DOHH2 (cell line): ENCODE measurements around the gene CCDC8.

Experiments used
- H3F3A ChIP-seq: fragments of 200-600 bp; sonication (generic), shearing (Covaris generic); 2 replicates; pipeline ENCODE4 v1.6.0; 2016; ENCODE audit warnings: antibody characterized with exemption, mild to moderate bottlenecking; ENCODE audit not compliant: control insufficient read depth, insufficient read depth
- H3K27ac ChIP-seq: fragments of 200-600 bp; sonication (generic); 2 replicates; pipeline ENCODE4 v1.5.1; 2014; ENCODE audit warnings: low read depth, mild to moderate bottlenecking, low read length, moderate library complexity
- H3K27me3 ChIP-seq: fragments of 200-600 bp; sonication (generic); 2 replicates; pipeline ENCODE4 v1.6.1; 2014; ENCODE audit warnings: mild to moderate bottlenecking, low read length, mixed read lengths; ENCODE audit not compliant: control insufficient read depth
- H3K36me3 ChIP-seq: fragments of 200-600 bp; sonication (generic); 2 replicates; pipeline ENCODE4 v1.6.1; 2014; ENCODE audit warnings: mild to moderate bottlenecking, low read length, moderate library complexity, mixed read lengths; ENCODE audit not compliant: control insufficient read depth
- H3K4me1 ChIP-seq: fragments of 200-600 bp; sonication (generic); 2 replicates; pipeline ENCODE4 v1.6.1; 2014; ENCODE audit warnings: mild to moderate bottlenecking, low read length, mixed read lengths; ENCODE audit not compliant: control insufficient read depth
- H3K4me2 ChIP-seq: fragments of 200-600 bp; sonication (generic); 2 replicates; pipeline ENCODE4 v1.6.0; 2014; ENCODE audit warnings: mild to moderate bottlenecking, low read length, moderate library complexity
- H3K4me3 ChIP-seq: fragments of 200-600 bp; sonication (generic); 2 replicates; pipeline ENCODE4 v1.5.1; 2014; ENCODE audit warnings: mild to moderate bottlenecking, low read length, mixed read lengths
- H3K79me2 ChIP-seq: fragments of 200-600 bp; sonication (generic); 2 replicates; pipeline ENCODE4 v1.6.1; 2014; ENCODE audit warnings: mild to moderate bottlenecking, low read length, mixed read lengths; ENCODE audit not compliant: control insufficient read depth
- H3K9me2 ChIP-seq: fragments of 200-600 bp; sonication (generic); replicated peaks from 2 replicates; pipeline ENCODE4 v1.6.1; 2014; ENCODE audit warnings: mild to moderate bottlenecking, low read length, mixed read lengths; ENCODE audit not compliant: control insufficient read depth
- H3K9me3 ChIP-seq: fragments of 200-600 bp; sonication (generic); 2 replicates; pipeline ENCODE4 v1.6.1; 2014; ENCODE audit warnings: antibody characterized with exemption, low read length, mixed read lengths; ENCODE audit not compliant: control insufficient read depth, insufficient read depth
- H4K20me1 ChIP-seq: fragments of 200-600 bp; sonication (generic); 2 replicates; pipeline ENCODE4 v1.6.0; 2014; ENCODE audit warnings: low read depth, mild to moderate bottlenecking, antibody characterized with exemption, low read length, moderate library complexity; ENCODE audit not compliant: control insufficient read depth, insufficient read depth
- EZH2phosphoT487 ChIP-seq: fragments of 200-600 bp; sonication (generic); IDR thresholded peaks from 2 replicates; pipeline ENCODE4 v1.6.1; 2017; ENCODE audit warnings: borderline replicate concordance, mild to moderate bottlenecking, antibody characterized with exemption, low read length, moderate library complexity, mixed read lengths
- TF ChIP-seq, protein P1 (sequence below): fragments of 200-600 bp; sonication (generic); IDR thresholded peaks from one replicate; pipeline ENCODE4 v1.5.1; 2014; ENCODE audit warnings: antibody characterized with exemption, mild to moderate bottlenecking, low read depth, low read length; ENCODE audit not compliant: poor library complexity, severe bottlenecking

The CCDC8 gene, protein sequence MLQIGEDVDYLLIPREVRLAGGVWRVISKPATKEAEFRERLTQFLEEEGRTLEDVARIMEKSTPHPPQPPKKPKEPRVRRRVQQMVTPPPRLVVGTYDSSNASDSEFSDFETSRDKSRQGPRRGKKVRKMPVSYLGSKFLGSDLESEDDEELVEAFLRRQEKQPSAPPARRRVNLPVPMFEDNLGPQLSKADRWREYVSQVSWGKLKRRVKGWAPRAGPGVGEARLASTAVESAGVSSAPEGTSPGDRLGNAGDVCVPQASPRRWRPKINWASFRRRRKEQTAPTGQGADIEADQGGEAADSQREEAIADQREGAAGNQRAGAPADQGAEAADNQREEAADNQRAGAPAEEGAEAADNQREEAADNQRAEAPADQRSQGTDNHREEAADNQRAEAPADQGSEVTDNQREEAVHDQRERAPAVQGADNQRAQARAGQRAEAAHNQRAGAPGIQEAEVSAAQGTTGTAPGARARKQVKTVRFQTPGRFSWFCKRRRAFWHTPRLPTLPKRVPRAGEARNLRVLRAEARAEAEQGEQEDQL

DNA sequence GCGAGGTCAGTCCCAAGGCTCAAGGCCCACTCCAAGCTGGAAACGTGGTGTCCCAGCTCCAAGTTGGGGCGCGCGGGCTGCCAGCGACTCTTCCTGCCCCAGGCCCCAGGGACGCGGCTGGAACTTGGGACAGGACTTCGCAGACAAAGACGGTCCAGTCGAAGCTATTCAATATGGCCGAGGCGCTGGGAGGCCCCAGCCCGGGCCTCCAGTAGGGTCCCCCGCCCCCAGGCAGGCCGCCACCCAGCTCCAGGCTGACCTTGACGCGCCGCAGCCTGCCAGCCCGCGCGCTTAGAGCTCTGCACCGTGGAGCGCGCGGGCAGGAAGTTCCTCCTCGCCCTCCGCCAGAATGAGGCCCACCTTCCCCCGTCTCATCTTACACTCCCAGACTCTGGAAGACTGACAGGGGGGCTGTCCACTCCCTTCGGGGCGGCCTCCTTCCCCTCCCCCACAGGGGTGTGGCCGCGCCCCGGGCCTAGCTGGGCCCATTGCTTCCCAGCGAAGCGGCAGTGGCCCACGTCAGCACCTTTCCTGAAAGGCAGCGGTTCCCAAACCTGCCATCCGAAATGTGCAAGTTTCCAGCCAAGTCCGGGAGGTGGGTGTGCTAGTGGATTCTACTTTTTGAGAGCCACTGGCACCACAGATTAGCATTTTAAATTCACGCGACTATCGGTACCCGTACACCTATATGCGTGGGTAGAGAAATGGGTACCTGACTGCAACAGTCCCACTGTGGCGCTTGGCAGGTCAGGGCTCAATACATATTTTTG is at the start of gene CCDC8:
CCDC8 (minus strand) TSS at position 303 of the 770 bp plus-strand sequence. CDS start 754 bp downstream, outside the sequence.
- Histone ChIP-seq H3K9me2 (no peaks in the 10 kb centered on the region), H3K27ac (no peak within 1 kb of the TSS), H3F3A (no peaks in the 10 kb centered on the region), H3K27me3 (no peaks in the 10 kb centered on the region), H4K20me1 (no peaks in the 10 kb centered on the region), H3K4me2 (no peak within 1 kb of the TSS), H3K4me3 (no peak within 1 kb of the TSS), H3K79me2 (no peaks in the 10 kb centered on the region), H3K9me3 (no peaks in the 10 kb centered on the region), H3K4me1 (peaks cover 20% of the 10 kb centered on the region), H3K36me3 (no peaks in the 10 kb centered on the region)
- TF ChIP-seq EZH2phosphoT487: no peak
- TF ChIP-seq, protein P1, sequence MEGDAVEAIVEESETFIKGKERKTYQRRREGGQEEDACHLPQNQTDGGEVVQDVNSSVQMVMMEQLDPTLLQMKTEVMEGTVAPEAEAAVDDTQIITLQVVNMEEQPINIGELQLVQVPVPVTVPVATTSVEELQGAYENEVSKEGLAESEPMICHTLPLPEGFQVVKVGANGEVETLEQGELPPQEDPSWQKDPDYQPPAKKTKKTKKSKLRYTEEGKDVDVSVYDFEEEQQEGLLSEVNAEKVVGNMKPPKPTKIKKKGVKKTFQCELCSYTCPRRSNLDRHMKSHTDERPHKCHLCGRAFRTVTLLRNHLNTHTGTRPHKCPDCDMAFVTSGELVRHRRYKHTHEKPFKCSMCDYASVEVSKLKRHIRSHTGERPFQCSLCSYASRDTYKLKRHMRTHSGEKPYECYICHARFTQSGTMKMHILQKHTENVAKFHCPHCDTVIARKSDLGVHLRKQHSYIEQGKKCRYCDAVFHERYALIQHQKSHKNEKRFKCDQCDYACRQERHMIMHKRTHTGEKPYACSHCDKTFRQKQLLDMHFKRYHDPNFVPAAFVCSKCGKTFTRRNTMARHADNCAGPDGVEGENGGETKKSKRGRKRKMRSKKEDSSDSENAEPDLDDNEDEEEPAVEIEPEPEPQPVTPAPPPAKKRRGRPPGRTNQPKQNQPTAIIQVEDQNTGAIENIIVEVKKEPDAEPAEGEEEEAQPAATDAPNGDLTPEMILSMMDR: no peak

DNA sequence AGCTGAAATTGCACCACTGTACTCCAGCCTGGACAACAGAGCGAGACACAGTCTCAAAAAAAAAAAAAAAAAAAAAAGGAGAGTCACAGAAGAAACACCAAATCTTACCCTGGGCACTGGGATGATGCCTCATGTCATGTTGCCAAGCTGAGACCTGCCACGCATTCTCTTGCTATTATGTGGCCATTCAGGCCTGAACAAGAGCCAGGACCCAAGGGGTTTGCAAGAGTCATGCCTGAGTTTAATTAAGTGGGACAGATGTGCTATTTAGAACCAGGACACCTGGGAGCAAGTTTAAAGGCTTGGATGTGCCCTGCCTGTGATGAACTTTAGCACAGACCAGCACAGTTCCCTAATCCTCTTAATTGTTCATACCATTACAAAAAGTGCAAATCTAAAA is 48.2 kb upstream of the CCDC8 start:
- Histone ChIP-seq H3K4me2 (no peak overlapping the region), H3K79me2 (no peaks in the 10 kb centered on the region), H3K27me3 (peaks cover 14% of the 10 kb centered on the region), H3K9me2 (no peaks in the 10 kb centered on the region), H3K9me3 (no peaks in the 10 kb centered on the region), H3F3A (no peaks in the 10 kb centered on the region), H3K36me3 (no peaks in the 10 kb centered on the region), H3K4me1 (peaks cover 6% of the 10 kb centered on the region; the same call in 1 of the 2 replicates), H3K4me3 (no peak overlapping the region), H4K20me1 (no peaks in the 10 kb centered on the region), H3K27ac (no peak overlapping the region)
- TF ChIP-seq, protein P1: no peak
- TF ChIP-seq EZH2phosphoT487: no peak

DNA sequence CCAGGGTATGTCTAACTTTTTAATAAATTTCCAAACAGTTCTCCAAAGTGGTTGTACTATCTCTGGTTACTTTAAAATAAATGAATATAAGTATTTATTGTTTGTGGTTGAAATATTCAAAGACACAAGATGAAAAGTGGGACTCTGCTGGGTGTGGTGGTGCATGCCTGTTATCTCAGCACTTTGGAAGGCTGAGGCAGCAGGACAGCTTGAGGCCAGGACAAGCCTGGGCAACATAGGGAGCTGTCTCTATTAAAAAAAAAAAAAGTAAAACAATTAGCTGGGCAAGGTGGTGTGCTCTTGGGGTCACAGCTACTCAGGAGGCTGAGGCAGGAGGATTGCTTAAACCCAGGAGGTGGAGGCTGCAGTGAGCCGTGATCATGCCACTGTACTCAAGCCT is 47.6 kb upstream of the CCDC8 start:
- H3K9me3 ChIP-seq: no peaks in the 10 kb centered on the region
- no peaks in the 10 kb centered on the region for H3F3A ChIP-seq
- H3K79me2 ChIP-seq: no peaks in the 10 kb centered on the region
- no peak overlapping the region for H3K4me3 ChIP-seq
- no peaks in the 10 kb centered on the region for H3K9me2 ChIP-seq
- no peaks in the 10 kb centered on the region for H3K36me3 ChIP-seq
- no peaks in the 10 kb centered on the region for H4K20me1 ChIP-seq
- no peak overlapping the region for H3K4me2 ChIP-seq
- TF ChIP-seq EZH2phosphoT487: no peak
- TF ChIP-seq, protein P1: no peak
- no peak overlapping the region for H3K27ac ChIP-seq
- peaks cover 3% of the 10 kb centered on the region; the same call in 1 of the 2 replicates for H3K4me1 ChIP-seq
- peaks cover 8% of the 10 kb centered on the region for H3K27me3 ChIP-seq
